PC-9 (cell line): ENCODE data around the gene ROBO1. TPM values are rescaled to one million over a fixed set of nuclear protein-coding genes. Genes with fewer than 3 reads are reported as not detected.

Source experiments
- BruUV-seq: library from RNA; stranded (reverse); fragments of 400-500 nt; replicated peaks from 2 replicates; lab custom pipeline; 2021; lab: Mats Ljungman, UMichigan
- CTCF ChIA-PET: fragments of 300-600 bp; sonication (Branson Sonifier 250); formaldehyde crosslinking; loops from one replicate; lab custom pipeline; 2022; ENCODE audit warnings: antibody characterized with exemption; lab: Charles Lee
- POLR2A ChIA-PET: fragments of 300-600 bp; sonication (Branson Sonifier 250); formaldehyde crosslinking; loops from one replicate; lab custom pipeline; 2022; ENCODE audit warnings: antibody characterized with exemption; ENCODE audit not compliant: unreplicated experiment; lab: Charles Lee
- DNase-seq, 2 experiments: peaks; one replicate each; pipeline versions ENCODE4 v3.0.0 to v3.0.0-alpha.2; 2015 to 2022; ENCODE audit warnings: mixed read lengths in 1 of 2
- H2AFZ ChIP-seq: fragments of 200-600 bp; sonication (generic); 2 replicates; pipeline ENCODE4 v1.8.1; 2017; ENCODE audit warnings: antibody characterized with exemption
- H3F3A ChIP-seq: fragments of 200-600 bp; sonication (generic); 2 replicates; pipeline ENCODE4 v1.8.1; 2017; ENCODE audit warnings: antibody characterized with exemption, mild to moderate bottlenecking, low read depth; ENCODE audit not compliant: insufficient read depth
- H3K27ac ChIP-seq: fragments of 200-600 bp; sonication (generic); 2 replicates; pipeline ENCODE4 v1.6.1; 2016; ENCODE audit warnings: mixed run types
- H3K27me3 ChIP-seq: fragments of 200-600 bp; sonication (generic); 2 replicates; pipeline ENCODE4 v1.6.1; 2016; ENCODE audit warnings: low read depth, mixed run types; ENCODE audit not compliant: insufficient read depth
- H3K36me3 ChIP-seq: fragments of 200-600 bp; sonication (generic); 2 replicates; pipeline ENCODE4 v1.6.1; 2016; ENCODE audit warnings: low read depth, mixed run types
- H3K4me1 ChIP-seq: fragments of 200-600 bp; sonication (generic); replicated peaks from 2 replicates; pipeline ENCODE4 v1.6.1; 2016; ENCODE audit warnings: mixed run types; ENCODE audit not compliant: insufficient read depth
- H3K4me2 ChIP-seq: fragments of 200-600 bp; sonication (generic); 2 replicates; pipeline ENCODE4 v1.6.1; 2017; ENCODE audit warnings: mixed run types
- H3K4me3 ChIP-seq: fragments of 200-600 bp; sonication (generic); 2 replicates; pipeline ENCODE4 v1.6.1; 2016; ENCODE audit warnings: mixed run types
- H3K79me2 ChIP-seq: fragments of 200-600 bp; sonication (generic); 2 replicates; pipeline ENCODE4 v1.6.1; 2017; ENCODE audit warnings: low read depth, mixed run types
- H3K9me2 ChIP-seq: fragments of 200-600 bp; sonication (generic); 2 replicates; pipeline ENCODE4 v1.8.1; 2017; ENCODE audit warnings: mild to moderate bottlenecking; ENCODE audit not compliant: insufficient read depth
- H3K9me3 ChIP-seq: fragments of 200-600 bp; sonication (generic); 2 replicates; pipeline ENCODE4 v1.8.1; 2016; ENCODE audit warnings: low read depth; ENCODE audit not compliant: insufficient read depth
- H4K20me1 ChIP-seq: fragments of 200-600 bp; sonication (generic); 2 replicates; pipeline ENCODE4 v1.8.1; 2017; ENCODE audit not compliant: insufficient read depth
- CTCF ChIP-seq: fragments of 200-600 bp; sonication (generic); conservative IDR thresholded peaks from 2 replicates; pipeline ENCODE4 v1.6.1; 2017; ENCODE audit warnings: mixed run types, antibody characterized with exemption, mild to moderate bottlenecking, moderate library complexity
- EZH2 ChIP-seq: fragments of 200-600 bp; sonication (generic); IDR thresholded peaks from 2 replicates; pipeline ENCODE4 v1.8.0; 2017; ENCODE audit warnings: antibody characterized with exemption, low read depth
- intact Hi-C: fragments of 100-400 bp; cut with micrococcal nuclease; formaldehyde crosslinking; loops from one replicate; pipeline ENCODE4 v1.10.0; 2022; ENCODE audit not compliant: unreplicated experiment
- total RNA-seq: library from RNA; stranded (reverse); gene quantifications from 2 replicates; pipeline ENCODE4 v1.2.3, GENCODE V29; 2021

ROBO1 gene
- total RNA-seq, 1 experiment from 2014 or later = 17.5 TPM

GRCh38 chr3:79385211-79385610 is 382.6 kb downstream of the ROBO1 start:
- H3K27me3 ChIP-seq = no peaks in the 10 kb centered on the region
- ChIA-PET POLR2A (interaction anchor here (0.5 kb wide), 1 partner anchor 64 kb away, joined by 3 read pairs; no protein-coding TSS in a partner anchor), CTCF (no interaction called here)
- H3K79me2 ChIP-seq = no peaks in the 10 kb centered on the region
- no peak overlapping the region for H3K27ac ChIP-seq
- no peak for DNase-seq
- no TSS peak for BruUV-seq
- H2AFZ ChIP-seq = no peak overlapping the region
- no peak overlapping the region for H3K4me2 ChIP-seq
- intact Hi-C loops = no loop called here
- TF ChIP-seq EZH2 = no peak
- no peak for TF ChIP-seq CTCF
- no peaks in the 10 kb centered on the region for H3K36me3 ChIP-seq
- H3K4me1 ChIP-seq = no peaks in the 10 kb centered on the region
- no peaks in the 10 kb centered on the region; the same call in 1 of the 2 replicates for H3K9me2 ChIP-seq
- no peak overlapping the region for H3K4me3 ChIP-seq
- H3K9me3 ChIP-seq = no peaks in the 10 kb centered on the region
- no peaks in the 10 kb centered on the region for H4K20me1 ChIP-seq
- no peaks in the 10 kb centered on the region for H3F3A ChIP-seq

- Histone ChIP-seq H3K9me3 (no peaks in the 10 kb centered on the region), H3K27me3 (no peaks in the 10 kb centered on the region), H3K27ac (no peak overlapping the region), H2AFZ (no peak overlapping the region), H4K20me1 (no peaks in the 10 kb centered on the region), H3K79me2 (no peaks in the 10 kb centered on the region), H3K9me2 (no peaks in the 10 kb centered on the region; the same call in 1 of the 2 replicates), H3K4me1 (no peaks in the 10 kb centered on the region), H3F3A (no peaks in the 10 kb centered on the region), H3K4me2 (peak overlapping the region; percentile 24; the same call in 1 of the 2 replicates), H3K36me3 (no peaks in the 10 kb centered on the region), H3K4me3 (no peak overlapping the region)
- no peak for DNase-seq
- POLR2A ChIA-PET = no interaction called here
- intact Hi-C loops = no loop called here
- no peak for TF ChIP-seq CTCF
- TF ChIP-seq EZH2 = no peak
- CTCF ChIA-PET = no interaction called here
- no TSS peak for BruUV-seq
Observed at GRCh38 chr3:79383402-79384012, 384.3 kb downstream of the ROBO1 start.

GRCh38 chr3:79380581-79380980 is 387.2 kb downstream of the ROBO1 start:
- no peak overlapping the region for H2AFZ ChIP-seq
- H3K36me3 ChIP-seq = no peaks in the 10 kb centered on the region
- CTCF ChIA-PET = no interaction called here
- no peaks in the 10 kb centered on the region for H3K9me3 ChIP-seq
- TF ChIP-seq CTCF (no peak), EZH2 (no peak)
- H3F3A ChIP-seq = no peaks in the 10 kb centered on the region
- no peak overlapping the region for H3K27ac ChIP-seq
- intact Hi-C loops = no loop called here
- BruUV-seq = no TSS peak
- no peak overlapping the region for H3K4me2 ChIP-seq
- H3K4me1 ChIP-seq = no peaks in the 10 kb centered on the region
- H4K20me1 ChIP-seq = no peaks in the 10 kb centered on the region
- DNase-seq = no peak
- H3K4me3 ChIP-seq = no peak overlapping the region
- H3K9me2 ChIP-seq = no peaks in the 10 kb centered on the region; the same call in 1 of the 2 replicates
- no peaks in the 10 kb centered on the region for H3K79me2 ChIP-seq
- H3K27me3 ChIP-seq = no peaks in the 10 kb centered on the region
- POLR2A ChIA-PET = no interaction called here
